K562 (cell line): ENCODE data around the gene DAPK2. TPM values are rescaled to one million over a fixed set of nuclear protein-coding genes. Genes with fewer than 3 reads are reported as not detected.

Experiments
- FOXM1 ChIP-seq, 2 experiments: fragments of 450-650 bp in 1 of 2; sonication (generic) in 1 of 2; formaldehyde crosslinking in 1 of 2; IDR thresholded peaks; 2 replicates each; pipeline versions ENCODE4 v1.6.1 to v1.9.0; 2017 to 2022; ENCODE audit warnings: low read depth in 2 of 2, mild to moderate bottlenecking in 2 of 2, missing genetic modification reagents in 1 of 2, moderate library complexity in 1 of 2
- GABPB2 ChIP-seq: fragments of 250-450 bp; sonication (Bioruptor Pico); conservative IDR thresholded peaks from 2 replicates; pipeline ENCODE4 v1.5.1; 2021; ENCODE audit warnings: mild to moderate bottlenecking
- KAT8 ChIP-seq: fragments of 450-650 bp; IDR thresholded peaks from 2 replicates; pipeline ENCODE4 v1.6.1; 2016; ENCODE audit warnings: low read depth, mild to moderate bottlenecking
- RFX1 ChIP-seq: fragments of 450-650 bp; IDR thresholded peaks from 2 replicates; pipeline ENCODE4 v1.6.1; 2016; ENCODE audit warnings: mild to moderate bottlenecking, moderate library complexity
- TCF7L2 ChIP-seq: fragments of 150-350 bp; IDR thresholded peaks from 2 replicates; pipeline ENCODE4 v1.6.1; 2016; ENCODE audit warnings: low read depth, mild to moderate bottlenecking, low read length, moderate library complexity
- TEAD1 ChIP-seq, 2 experiments: fragments of 450-650 bp in 1 of 2; sonication (generic) in 1 of 2; formaldehyde crosslinking; IDR thresholded peaks; 2 replicates each; pipeline versions ENCODE4 v1.4.0 to v1.8.0; 2020 to 2022; ENCODE audit warnings: mild to moderate bottlenecking in 2 of 2, missing genetic modification reagents in 1 of 2
- ZBTB43 ChIP-seq: sonication (generic); formaldehyde crosslinking; IDR thresholded peaks from 2 replicates; pipeline ENCODE4 v1.8.0; 2023; ENCODE audit warnings: mild to moderate bottlenecking, missing genetic modification reagents
- ZFP36 ChIP-seq: fragments of 150-350 bp; IDR thresholded peaks from 2 replicates; pipeline ENCODE4 v1.6.1; 2018; ENCODE audit warnings: low read length, low read depth; ENCODE audit not compliant: partially characterized antibody
- ZFX ChIP-seq: sonication (generic); formaldehyde crosslinking; IDR thresholded peaks from 2 replicates; pipeline ENCODE4 v1.8.0; 2022; ENCODE audit warnings: mild to moderate bottlenecking, missing genetic modification reagents, moderate library complexity
- ZNF384 ChIP-seq: IDR thresholded peaks from 2 replicates; pipeline ENCODE4 v1.6.1; 2012; ENCODE audit warnings: low read depth, low read length, improper control_type of control experiment
- ZNF696 ChIP-seq: fragments of 250-450 bp; sonication (Bioruptor Pico); conservative IDR thresholded peaks from 2 replicates; pipeline ENCODE4 v1.4.0; 2020; ENCODE audit warnings: mild to moderate bottlenecking, moderate library complexity
- polyA plus RNA-seq, 8 experiments: library from polyadenylated mRNA; depleted of rRNA in 4 of 8; stranded (reverse) in 5 of 8; unstranded in 3 of 8; fragments of >200 nt; fragmentation: Nextera tagmentation in 2 of 8; fragmentation: Illumina TruSeq in 1 of 8; extraction: Ambion mirVana in 2 of 8; extraction: Trizol in 1 of 8; gene quantifications; 2 replicates each; pipeline versions ENCODE4 v1.2.1 to v1.2.3, GENCODE V29; 2011 to 2014; ENCODE audit warnings: inconsistent platforms in 1 of 8, missing spikeins in 1 of 8
- total RNA-seq, 7 experiments: library from RNA; depleted of rRNA in 6 of 7; stranded (reverse); fragments of >200 nt in 6 of 7; fragmentation: Illumina TruSeq in 2 of 7; extraction: Trizol in 2 of 7; gene quantifications; 2 replicates each; pipeline versions ENCODE4 v1.2.1 to v1.2.3, GENCODE V29; 2011 to 2021; ENCODE audit warnings: low replicate concordance in 1 of 7
- TF ChIP-seq, protein P1 (sequence below): sonication (generic); formaldehyde crosslinking; IDR thresholded peaks from 2 replicates; pipeline ENCODE4 v1.8.0; 2023; ENCODE audit warnings: missing genetic modification reagents, mild to moderate bottlenecking, borderline replicate concordance
- TF ChIP-seq, protein P2 (sequence below): fragments of 250-450 bp; sonication (Bioruptor Pico); IDR thresholded peaks from 2 replicates; pipeline ENCODE4 v1.8.0; 2021; ENCODE audit warnings: moderate library complexity, mild to moderate bottlenecking, inconsistent platforms
- TF ChIP-seq, protein P3 (sequence below): fragments of 250-450 bp; sonication (Bioruptor Pico); IDR thresholded peaks from 2 replicates; pipeline ENCODE4 v1.8.0; 2021; ENCODE audit warnings: mild to moderate bottlenecking, moderate library complexity
- TF ChIP-seq, protein P4 (sequence below): fragments of 250-450 bp; sonication (Bioruptor Pico); IDR thresholded peaks from 2 replicates; pipeline ENCODE4 v1.4.0; 2020; ENCODE audit warnings: mild to moderate bottlenecking

DAPK2 gene
- total and polyA plus RNA-seq, 9 of the 15 experiments (the other 6 are each of a cell fraction or from before 2014, with no cell fraction given) = 0.14 to 5.2 (median 2.2) TPM

DNA sequence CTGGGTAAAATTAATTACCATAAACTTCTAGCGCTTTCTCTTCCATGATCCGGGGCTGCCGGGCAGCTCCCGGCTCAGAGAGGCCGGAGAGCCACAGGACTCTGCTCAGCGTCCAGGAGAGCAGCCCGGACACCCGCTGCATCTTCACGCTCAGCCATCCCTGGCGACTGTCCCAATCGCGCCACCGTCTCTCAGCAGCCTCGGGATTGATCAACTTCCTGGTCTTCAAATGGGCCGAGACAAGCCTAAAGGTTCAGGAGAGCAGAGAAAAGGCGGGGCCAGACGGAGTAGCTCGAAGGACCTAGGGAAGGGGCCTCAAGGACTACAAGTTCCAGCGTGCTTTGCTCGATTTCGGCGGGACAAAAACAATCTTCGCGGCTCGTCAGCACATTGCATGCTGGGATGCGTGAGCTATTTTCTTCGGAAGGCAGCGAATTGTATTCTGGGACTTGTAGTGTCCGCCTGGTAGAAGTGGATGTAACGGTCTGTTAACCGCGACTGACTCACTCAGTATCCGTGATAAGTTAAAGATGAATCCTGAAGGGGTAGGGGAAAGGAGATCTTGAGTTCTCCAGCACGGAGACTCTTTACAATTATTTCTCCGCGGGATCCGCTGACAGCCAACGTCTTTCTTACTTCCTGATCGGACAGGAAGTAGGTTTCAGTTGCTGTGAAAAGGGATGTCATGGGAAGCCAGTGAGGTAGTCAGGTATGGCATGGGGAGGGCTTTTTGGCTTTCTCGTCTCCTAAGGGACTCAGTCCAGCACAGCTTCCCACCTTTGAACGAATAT lies 47.5 kb upstream of the DAPK2 start, which contains the start of gene CIAO2A (continued):
- TF ChIP-seq, protein P1, sequence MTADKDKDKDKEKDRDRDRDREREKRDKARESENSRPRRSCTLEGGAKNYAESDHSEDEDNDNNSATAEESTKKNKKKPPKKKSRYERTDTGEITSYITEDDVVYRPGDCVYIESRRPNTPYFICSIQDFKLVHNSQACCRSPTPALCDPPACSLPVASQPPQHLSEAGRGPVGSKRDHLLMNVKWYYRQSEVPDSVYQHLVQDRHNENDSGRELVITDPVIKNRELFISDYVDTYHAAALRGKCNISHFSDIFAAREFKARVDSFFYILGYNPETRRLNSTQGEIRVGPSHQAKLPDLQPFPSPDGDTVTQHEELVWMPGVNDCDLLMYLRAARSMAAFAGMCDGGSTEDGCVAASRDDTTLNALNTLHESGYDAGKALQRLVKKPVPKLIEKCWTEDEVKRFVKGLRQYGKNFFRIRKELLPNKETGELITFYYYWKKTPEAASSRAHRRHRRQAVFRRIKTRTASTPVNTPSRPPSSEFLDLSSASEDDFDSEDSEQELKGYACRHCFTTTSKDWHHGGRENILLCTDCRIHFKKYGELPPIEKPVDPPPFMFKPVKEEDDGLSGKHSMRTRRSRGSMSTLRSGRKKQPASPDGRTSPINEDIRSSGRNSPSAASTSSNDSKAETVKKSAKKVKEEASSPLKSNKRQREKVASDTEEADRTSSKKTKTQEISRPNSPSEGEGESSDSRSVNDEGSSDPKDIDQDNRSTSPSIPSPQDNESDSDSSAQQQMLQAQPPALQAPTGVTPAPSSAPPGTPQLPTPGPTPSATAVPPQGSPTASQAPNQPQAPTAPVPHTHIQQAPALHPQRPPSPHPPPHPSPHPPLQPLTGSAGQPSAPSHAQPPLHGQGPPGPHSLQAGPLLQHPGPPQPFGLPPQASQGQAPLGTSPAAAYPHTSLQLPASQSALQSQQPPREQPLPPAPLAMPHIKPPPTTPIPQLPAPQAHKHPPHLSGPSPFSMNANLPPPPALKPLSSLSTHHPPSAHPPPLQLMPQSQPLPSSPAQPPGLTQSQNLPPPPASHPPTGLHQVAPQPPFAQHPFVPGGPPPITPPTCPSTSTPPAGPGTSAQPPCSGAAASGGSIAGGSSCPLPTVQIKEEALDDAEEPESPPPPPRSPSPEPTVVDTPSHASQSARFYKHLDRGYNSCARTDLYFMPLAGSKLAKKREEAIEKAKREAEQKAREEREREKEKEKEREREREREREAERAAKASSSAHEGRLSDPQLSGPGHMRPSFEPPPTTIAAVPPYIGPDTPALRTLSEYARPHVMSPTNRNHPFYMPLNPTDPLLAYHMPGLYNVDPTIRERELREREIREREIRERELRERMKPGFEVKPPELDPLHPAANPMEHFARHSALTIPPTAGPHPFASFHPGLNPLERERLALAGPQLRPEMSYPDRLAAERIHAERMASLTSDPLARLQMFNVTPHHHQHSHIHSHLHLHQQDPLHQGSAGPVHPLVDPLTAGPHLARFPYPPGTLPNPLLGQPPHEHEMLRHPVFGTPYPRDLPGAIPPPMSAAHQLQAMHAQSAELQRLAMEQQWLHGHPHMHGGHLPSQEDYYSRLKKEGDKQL (CRISPR knock-in tag) = no peak
- TF ChIP-seq TCF7L2 = no peak
- no peak for TF ChIP-seq ZNF696 (CRISPR knock-in tag)
- TF ChIP-seq ZNF384 = no peak; the same call in 1 of the 2 replicates
- no peak for TF ChIP-seq ZBTB43
- TF ChIP-seq ZFX = no peak; the same call in none of the 2 replicates
- TF ChIP-seq TEAD1 (CRISPR knock-in tag; IDR thresholded peaks at IDR 0.05) = peak in 1 of 2 experiments; percentile 24; a peak in 3 of 4 replicates
- no peak; the same call in 1 of the 2 replicates for TF ChIP-seq FOXM1 (IDR thresholded peaks at IDR 0.05; ENCODE audit: low read depth)
- TF ChIP-seq FOXM1 (CRISPR knock-in tag; IDR thresholded peaks at IDR 0.05; ENCODE audit: low read depth) = no peak
- no peak for TF ChIP-seq ZFP36
- TF ChIP-seq, protein P2, sequence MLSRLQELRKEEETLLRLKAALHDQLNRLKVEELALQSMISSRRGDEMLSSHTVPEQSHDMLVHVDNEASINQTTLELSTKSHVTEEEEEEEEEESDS = no peak
- TF ChIP-seq, protein P3, sequence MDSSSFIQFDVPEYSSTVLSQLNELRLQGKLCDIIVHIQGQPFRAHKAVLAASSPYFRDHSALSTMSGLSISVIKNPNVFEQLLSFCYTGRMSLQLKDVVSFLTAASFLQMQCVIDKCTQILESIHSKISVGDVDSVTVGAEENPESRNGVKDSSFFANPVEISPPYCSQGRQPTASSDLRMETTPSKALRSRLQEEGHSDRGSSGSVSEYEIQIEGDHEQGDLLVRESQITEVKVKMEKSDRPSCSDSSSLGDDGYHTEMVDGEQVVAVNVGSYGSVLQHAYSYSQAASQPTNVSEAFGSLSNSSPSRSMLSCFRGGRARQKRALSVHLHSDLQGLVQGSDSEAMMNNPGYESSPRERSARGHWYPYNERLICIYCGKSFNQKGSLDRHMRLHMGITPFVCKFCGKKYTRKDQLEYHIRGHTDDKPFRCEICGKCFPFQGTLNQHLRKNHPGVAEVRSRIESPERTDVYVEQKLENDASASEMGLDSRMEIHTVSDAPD (CRISPR knock-in tag) = no peak
- TF ChIP-seq, protein P4, sequence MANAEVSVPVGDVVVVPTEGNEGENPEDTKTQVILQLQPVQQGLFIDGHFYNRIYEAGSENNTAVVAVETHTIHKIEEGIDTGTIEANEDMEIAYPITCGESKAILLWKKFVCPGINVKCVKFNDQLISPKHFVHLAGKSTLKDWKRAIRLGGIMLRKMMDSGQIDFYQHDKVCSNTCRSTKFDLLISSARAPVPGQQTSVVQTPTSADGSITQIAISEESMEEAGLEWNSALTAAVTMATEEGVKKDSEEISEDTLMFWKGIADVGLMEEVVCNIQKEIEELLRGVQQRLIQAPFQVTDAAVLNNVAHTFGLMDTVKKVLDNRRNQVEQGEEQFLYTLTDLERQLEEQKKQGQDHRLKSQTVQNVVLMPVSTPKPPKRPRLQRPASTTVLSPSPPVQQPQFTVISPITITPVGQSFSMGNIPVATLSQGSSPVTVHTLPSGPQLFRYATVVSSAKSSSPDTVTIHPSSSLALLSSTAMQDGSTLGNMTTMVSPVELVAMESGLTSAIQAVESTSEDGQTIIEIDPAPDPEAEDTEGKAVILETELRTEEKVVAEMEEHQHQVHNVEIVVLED (CRISPR knock-in tag) = peak; percentile 66
- no peak for TF ChIP-seq RFX1
- TF ChIP-seq KAT8 = no peak
- TF ChIP-seq GABPB2 (CRISPR knock-in tag) = no peak
